GM18867 (cell line): ENCODE measurements around the gene MAPKAPK2.

Source experiments
- ATAC-seq: cut with Tn5 transposase; IDR thresholded peaks from one replicate; pipeline ENCODE4 v1.9.1; 2021; ENCODE audit warnings: mild to moderate bottlenecking, moderate library complexity; ENCODE audit not compliant: unreplicated experiment

MAPKAPK2 gene

GRCh38 chr1:206702260-206702659, 17.6 kb downstream of the MAPKAPK2 start:
- ATAC-seq, result no peak

GRCh38 chr1:206702803-206703202, 18.1 kb downstream of the MAPKAPK2 start:
- ATAC-seq, result no peak

GRCh38 chr1:206703661-206704060, 19.0 kb downstream of the MAPKAPK2 start:
- ATAC-seq, result peak; percentile 45

GRCh38 chr1:206704226-206704625, 19.5 kb downstream of the MAPKAPK2 start:
- no peak for ATAC-seq

- no peak for ATAC-seq
Observed at GRCh38 chr1:206705191-206705590, 20.5 kb downstream of the MAPKAPK2 start.

GRCh38 chr1:206705726-206706297, 21.1 kb downstream of the MAPKAPK2 start:
- no peak for ATAC-seq

- ATAC-seq, result no peak
Observed at GRCh38 chr1:206706298-206706791, 21.6 kb downstream of the MAPKAPK2 start.

GRCh38 chr1:206706806-206707366, 22.2 kb downstream of the MAPKAPK2 start:
- ATAC-seq, result no peak

- ATAC-seq, result peak; percentile 57
Observed at GRCh38 chr1:206708058-206708457, 23.4 kb downstream of the MAPKAPK2 start.

- ATAC-seq, result no peak
Observed at GRCh38 chr1:206708882-206709281, 24.2 kb downstream of the MAPKAPK2 start.

GRCh38 chr1:206709322-206709721, 24.6 kb downstream of the MAPKAPK2 start:
- ATAC-seq, result no peak

GRCh38 chr1:206709772-206710459, 25.2 kb downstream of the MAPKAPK2 start:
- ATAC-seq, result no peak

GRCh38 chr1:206710460-206710823, 25.7 kb downstream of the MAPKAPK2 start:
- no peak for ATAC-seq

- no peak for ATAC-seq
Observed at GRCh38 chr1:206713070-206713469, 28.4 kb downstream of the MAPKAPK2 start.

- ATAC-seq, result no peak
Observed at GRCh38 chr1:206713910-206714312, 29.2 kb downstream of the MAPKAPK2 start.

GRCh38 chr1:206714331-206715058, 29.8 kb downstream of the MAPKAPK2 start:
- ATAC-seq, result no peak

- no peak for ATAC-seq
Observed at GRCh38 chr1:206715120-206715519, 30.4 kb downstream of the MAPKAPK2 start.

- no peak for ATAC-seq
Observed at GRCh38 chr1:206715552-206716158, 30.9 kb downstream of the MAPKAPK2 start.

- no peak for ATAC-seq
Observed at GRCh38 chr1:206716159-206716869, 31.6 kb downstream of the MAPKAPK2 start.

- peak; percentile 72 for ATAC-seq
Observed at GRCh38 chr1:206716870-206717673, 32.4 kb downstream of the MAPKAPK2 start.
